NCI-H1694 (cell line): ENCODE measurements around the gene ADM5.

ENCODE experiments used
- DNase-seq: peaks from one replicate; lab custom pipeline; 2025; lab: John Stamatoyannopoulos, UW

The ADM5 gene

GRCh38 chr19:49680421-49681351, 8.7 kb upstream of the ADM5 start:
- DNase-seq: peak; percentile 92

- DNase-seq: no peak
These were observed 7.6 kb upstream of the ADM5 start for GRCh38 chr19:49681830-49682229.

- no peak for DNase-seq
These were observed 7.1 kb upstream of the ADM5 start for GRCh38 chr19:49682274-49682673.

DNA sequence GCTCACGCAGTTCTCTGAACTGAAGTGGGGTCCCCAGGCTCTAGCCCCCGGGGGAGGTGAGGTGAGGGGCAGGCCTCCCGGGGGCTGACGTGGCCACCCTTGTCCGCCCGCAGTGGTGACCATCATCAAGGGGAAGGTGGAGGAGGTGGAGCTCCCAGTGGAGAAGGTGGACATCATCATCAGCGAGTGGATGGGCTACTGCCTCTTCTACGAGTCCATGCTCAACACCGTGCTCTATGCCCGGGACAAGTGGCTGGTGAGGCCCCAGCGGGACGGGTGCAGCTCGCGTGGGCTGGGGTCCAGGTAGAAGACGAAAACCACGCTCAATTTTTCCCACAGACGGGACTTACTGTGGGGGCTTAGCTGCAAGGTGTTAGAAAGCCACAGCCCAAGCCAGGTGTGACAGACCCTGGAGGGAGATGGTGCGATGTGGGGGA, 5.6 kb upstream of the ADM5 start:
- no peak for DNase-seq

DNA sequence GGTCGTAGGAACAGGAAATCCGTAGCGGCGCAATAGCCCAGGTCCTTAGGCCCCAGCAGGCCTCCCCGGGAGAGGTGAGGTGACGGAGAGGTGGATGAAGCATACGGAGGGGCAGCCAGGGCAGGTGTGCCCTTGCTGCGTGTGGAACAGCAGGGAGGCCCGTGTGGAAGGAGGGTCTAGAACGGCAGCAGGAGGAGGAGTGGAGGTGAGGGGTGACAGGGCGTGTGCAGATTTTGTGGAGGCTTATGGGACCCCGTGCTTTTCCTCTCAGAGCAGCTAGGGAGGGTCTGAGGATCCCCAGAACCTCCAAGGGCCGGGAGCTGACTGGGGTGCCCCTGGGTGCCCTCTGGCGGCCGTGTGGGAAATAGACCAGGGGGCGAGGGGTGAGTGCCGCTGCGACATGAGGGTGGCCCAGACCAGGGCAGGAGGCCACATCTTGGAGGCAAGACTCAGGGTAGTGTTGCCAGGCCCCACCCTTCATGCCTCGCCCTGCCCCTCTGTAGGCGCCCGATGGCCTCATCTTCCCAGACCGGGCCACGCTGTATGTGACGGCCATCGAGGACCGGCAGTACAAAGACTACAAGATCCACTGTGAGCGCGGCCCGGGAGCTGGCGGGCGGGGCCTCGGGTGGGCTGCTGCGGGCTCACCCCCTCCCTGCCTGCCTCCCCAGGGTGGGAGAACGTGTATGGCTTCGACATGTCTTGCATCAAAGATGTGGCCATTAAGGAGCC, 5.0 kb upstream of the ADM5 start:
- DNase-seq: no peak

GRCh38 chr19:49684983-49685553, 4.3 kb upstream of the ADM5 start:
- no peak for DNase-seq

- DNase-seq: no peak
These were observed 3.5 kb upstream of the ADM5 start for GRCh38 chr19:49685845-49686332.

DNA sequence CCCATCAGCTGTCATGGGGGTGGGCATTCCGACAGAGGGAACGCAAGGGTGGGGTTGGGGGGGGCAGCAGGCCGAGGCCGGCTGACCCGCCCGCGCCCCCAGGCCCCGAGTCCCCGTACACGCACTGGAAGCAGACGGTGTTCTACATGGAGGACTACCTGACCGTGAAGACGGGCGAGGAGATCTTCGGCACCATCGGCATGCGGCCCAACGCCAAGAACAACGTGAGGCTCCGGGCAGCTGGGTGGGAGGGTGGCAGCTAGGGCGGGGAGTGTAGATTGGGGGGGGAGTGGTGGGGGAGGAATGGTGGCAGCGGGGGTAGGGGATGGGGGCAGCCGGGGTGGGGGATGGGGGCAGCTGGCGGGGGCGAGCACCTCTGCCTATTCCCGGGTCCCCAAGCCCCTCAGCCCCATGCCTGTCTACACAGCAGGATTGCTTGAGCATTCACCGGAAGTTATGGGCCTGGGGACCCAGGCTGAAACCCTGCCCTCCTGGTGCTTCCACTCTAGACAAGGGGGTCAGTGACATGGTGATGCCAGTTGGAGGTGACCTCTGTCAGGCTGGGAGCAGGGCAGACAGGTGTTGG, 2.8 kb upstream of the ADM5 start:
- DNase-seq: no peak

GRCh38 chr19:49687150-49687549, 2.2 kb upstream of the ADM5 start:
- DNase-seq: no peak

- DNase-seq: no peak
These were observed 1.7 kb upstream of the ADM5 start for GRCh38 chr19:49687566-49688316.

DNA sequence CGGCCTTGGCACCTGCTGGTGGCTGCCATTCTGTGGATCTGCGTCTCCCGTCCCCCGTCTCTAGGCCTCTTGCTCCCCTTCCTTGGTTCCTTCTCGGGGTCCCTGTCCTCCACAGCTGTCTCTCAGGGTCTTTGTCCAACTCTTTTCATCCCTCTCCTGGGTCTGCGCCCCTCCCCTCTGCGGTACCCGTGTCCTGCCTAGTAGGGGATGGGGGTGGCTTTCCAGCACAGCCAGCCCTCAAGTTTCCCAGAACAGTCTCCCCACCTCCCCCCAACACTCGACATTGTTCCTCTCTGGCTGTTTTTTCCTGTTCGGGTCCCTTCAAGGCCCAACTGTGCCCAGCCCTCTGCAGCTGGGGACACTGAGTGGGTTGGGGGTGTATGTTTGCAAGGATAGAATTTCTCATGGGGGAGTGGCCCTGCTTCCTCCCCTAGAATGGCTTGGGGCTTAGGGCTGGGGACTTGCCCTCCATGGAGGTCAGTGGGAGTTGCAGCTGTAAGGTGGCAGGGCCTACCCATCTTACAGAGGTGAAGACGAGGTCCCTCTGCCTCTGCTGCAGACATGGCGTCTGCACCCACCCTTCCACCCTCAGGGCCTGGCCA, 762 bp upstream of the ADM5 start:
- no peak for DNase-seq

- DNase-seq: no peak
These were observed 773 bp downstream of the ADM5 start for GRCh38 chr19:49690079-49690655.

DNA sequence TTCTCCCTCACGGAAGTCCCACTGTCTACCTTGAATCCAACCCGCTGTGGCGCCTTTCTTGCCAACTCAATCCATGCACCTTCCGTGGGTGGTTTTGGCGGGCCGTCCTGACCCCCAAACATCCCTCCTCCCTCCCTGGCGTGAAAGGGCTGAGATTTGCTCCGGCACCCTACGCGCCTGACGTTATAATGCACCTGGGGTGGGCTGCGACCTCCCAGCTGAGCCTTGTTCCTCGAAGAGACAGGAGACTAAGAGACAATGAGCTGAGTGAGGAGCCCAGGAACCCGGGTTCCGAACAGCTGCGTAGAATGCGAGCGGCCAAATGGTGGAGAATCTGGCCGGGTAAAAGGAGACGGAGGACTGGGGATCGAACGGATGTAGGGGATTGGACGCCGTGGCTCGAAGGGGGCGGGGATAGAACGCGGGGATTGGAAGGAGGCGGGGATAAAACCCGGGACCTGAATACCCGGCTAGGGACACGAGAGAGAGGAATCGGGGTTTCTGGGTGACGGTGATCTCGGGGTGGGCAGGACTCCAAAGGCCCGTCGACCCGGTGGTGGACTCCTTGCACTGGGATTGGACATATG, 1.4 kb downstream of the ADM5 start, which contains the start of gene CPT1C:
CPT1C (plus strand) TSS at position 461 of the 587 bp plus-strand sequence. CDS start 1,137 bp downstream, outside the sequence.
- peak; percentile 94 for DNase-seq

DNA sequence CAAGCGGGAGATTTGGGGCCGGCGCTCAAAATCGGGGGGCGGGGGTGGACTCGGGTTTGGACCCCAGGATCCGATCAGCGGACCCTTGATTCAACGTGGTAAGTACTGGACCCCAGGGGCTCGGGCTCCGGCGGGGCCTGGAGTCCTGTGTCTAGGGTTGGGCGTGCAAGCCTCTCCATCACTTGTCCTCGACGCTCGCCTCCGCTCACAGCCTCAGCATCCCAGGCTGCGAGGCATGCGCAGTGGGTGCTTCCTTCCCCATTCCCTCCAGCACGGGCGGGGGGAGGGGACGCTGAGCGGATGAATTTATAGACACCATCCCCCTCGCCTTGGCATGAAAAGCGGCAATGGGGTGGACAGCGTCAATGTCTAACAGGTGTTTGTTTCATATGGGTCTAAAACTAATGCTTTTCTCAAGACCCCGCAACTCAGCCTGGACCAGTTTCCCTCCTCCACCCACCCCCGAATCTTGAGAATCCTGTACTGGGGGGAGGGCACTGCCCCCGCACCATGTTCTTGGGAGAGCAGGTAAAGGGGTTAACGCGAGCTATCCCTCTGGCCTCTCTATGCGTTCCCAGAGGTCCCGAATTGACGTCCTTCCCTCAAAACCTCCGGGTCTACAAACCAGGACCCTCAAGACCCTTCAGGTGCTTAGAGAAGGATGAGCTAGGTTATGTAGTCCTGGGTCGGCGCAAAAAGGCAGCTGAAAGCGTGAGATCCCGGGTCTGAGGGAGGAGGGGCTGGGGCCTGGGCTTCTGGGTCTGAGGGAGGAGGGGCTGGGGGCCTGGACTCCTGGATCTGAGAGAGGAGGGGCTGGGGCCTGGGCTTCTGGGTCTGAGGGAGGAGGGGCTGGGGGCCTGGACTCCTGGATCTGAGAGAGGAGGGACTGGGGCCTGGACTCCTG, 2.1 kb downstream of the ADM5 start:
- peak; percentile 73 for DNase-seq

DNA sequence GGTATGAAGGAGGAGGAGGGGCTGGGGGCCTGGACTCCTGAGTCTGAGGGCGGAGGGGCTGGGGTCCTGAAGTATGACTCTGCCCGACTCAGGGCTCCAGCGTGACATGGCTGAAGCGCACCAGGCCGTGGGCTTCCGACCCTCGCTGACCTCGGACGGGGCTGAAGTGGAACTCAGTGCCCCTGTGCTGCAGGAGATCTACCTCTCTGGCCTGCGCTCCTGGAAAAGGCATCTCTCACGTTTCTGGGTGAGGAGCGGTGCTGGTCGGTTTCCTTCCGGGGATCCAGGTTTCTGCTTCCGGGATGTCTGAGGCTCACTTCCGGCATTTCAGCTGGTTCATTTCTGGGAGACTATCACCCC, 2.7 kb downstream of the ADM5 start:
- no peak for DNase-seq

GRCh38 chr19:49696115-49696514, 6.7 kb downstream of the ADM5 start:
- no peak for DNase-seq

- DNase-seq: no peak
These were observed 7.5 kb downstream of the ADM5 start for GRCh38 chr19:49696865-49697264.

DNA sequence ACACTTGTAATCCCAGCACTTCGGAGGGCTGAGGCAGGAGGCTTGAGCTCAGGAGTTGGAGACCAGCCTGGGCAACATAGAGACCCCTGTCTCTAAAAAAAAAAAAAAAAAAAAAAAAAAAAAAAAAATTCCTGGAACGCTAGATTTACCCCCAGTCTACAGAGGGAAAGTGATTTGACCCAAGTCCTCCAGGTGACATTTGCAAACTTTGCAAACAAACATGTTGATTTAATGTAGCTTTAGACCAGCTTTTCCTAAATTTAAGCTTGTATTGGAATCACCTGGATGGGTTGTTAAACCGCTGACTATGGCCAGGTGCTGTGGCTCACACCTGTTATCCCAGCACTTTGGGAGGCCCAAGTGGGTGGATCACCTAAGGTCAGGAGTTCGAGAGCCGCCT, 10.0 kb downstream of the ADM5 start:
- no peak for DNase-seq

- DNase-seq: no peak
These were observed 11.2 kb downstream of the ADM5 start for GRCh38 chr19:49700563-49700962.
